ENCODE results near the gene CSRP1. TPM values are rescaled to one million over a fixed set of nuclear protein-coding genes. Genes with fewer than 3 reads are reported as not detected.
A peak's percentile ranks its signal among the peaks of the same experiment; 100 is the strongest.

CSRP1 gene
- polyA plus RNA-seq, 4 donors = 62.1 to 181 (median 112) TPM

DNA sequence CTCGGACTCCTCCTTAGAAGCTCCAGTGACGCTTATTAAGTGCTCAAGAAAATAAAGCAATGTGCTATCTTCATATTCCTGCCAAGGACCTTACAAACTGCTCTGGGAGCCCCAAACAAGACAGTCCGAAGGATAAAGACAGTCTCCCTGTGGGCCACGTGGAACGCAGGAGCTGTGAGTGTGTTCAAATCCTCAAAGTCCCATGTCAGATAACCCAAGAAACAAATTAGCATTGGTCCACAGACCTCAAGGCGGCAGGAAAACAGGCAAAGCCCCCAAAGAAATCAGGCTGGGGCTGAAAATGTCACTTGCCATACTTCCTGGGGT is 29.0 kb upstream of the CSRP1 start:
- no peak for DNase-seq
- Histone ChIP-seq H3K27ac (ENCODE audit: low read depth in 1 of 3, low read length in 2 of 3) (peak overlapping the region in 1 of 3 donors; percentile 68), H3K4me3 (ENCODE audit: low read depth in 1 of 3, low read length in 3 of 3) (no peak overlapping the region), H3K36me3 (ENCODE audit: control insufficient read depth in 3 of 3, insufficient read depth in 2 of 3, low read depth in 1 of 3, low read length in 3 of 3) (peaks cover 0 to 6% (median 0%) of the 10 kb centered on the region in 3 donors), H3K27me3 (ENCODE audit: control insufficient read depth in 3 of 3, insufficient read depth in 3 of 3, low read length in 3 of 3) (peaks cover 0 to 55% (median 2%) of the 10 kb centered on the region in 3 donors), H3K4me1 (ENCODE audit: control insufficient read depth in 3 of 3, insufficient read depth in 2 of 3, low read depth in 1 of 3, low read length in 2 of 3) (peaks cover 0 to 22% (median 0%) of the 10 kb centered on the region in 3 donors), H3K9me3 (ENCODE audit: control insufficient read depth in 2 of 2, insufficient read depth in 1 of 2, low read depth in 1 of 2, low read length in 1 of 2) (no peaks in the 10 kb centered on the region)
- WGBS, 3 donors = 64 to 84% (median 83%) methylated on average over 6 of the region's 6 CpGs
- FAIRE-seq = no peak

DNA sequence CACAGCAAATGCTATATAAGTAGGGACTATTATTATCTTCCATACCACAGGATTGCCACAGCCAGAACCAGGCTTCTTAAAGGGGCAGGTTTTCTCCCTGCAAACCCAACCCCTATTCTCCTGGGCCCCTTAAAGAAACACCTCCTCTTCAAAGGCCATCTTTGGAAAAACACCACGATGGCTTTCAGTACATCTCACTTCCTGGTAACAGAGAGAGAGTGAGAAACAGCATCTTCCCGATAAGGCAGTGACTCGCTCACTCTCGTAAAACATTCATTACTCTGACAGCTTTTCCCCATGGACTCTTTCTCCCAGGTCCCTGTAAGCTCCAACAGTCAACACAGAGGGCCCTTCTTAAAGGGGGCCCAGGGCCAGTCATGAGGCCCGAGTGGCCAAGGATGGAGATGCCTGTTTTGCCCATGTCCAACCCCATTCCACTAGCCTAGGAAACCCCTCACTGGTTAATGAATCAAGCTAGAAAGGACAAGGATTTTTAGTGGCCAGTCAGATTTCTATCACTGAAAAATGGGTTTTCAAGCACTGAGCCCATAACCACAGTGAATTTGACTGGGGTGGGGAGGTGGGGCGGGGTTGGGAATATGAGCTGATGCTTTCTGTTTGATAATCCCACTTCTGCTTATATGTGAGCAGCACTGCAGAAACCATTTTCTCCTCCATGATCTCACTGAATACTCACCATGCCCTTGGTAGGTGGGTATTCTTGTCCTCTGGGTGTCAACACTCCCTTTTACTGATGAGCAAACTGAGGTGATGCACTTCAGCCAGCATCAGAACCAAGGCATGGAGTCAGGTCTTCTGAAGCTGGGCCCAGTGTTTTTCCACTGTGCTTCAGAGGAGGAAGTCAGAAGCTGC is 28.4 kb upstream of the CSRP1 start:
- Histone ChIP-seq H3K4me1 (ENCODE audit: control insufficient read depth in 3 of 3, insufficient read depth in 2 of 3, low read depth in 1 of 3, low read length in 2 of 3) (peaks cover 0 to 20% (median 0%) of the 10 kb centered on the region in 3 donors), H3K27me3 (ENCODE audit: control insufficient read depth in 3 of 3, insufficient read depth in 3 of 3, low read length in 3 of 3) (peaks cover 0 to 49% (median 2%) of the 10 kb centered on the region in 3 donors), H3K36me3 (ENCODE audit: control insufficient read depth in 3 of 3, insufficient read depth in 2 of 3, low read depth in 1 of 3, low read length in 3 of 3) (peaks cover 0 to 6% (median 0%) of the 10 kb centered on the region in 3 donors), H3K27ac (ENCODE audit: low read depth in 1 of 3, low read length in 2 of 3) (peak overlapping the region in 1 of 3 donors; percentile 68), H3K9me3 (ENCODE audit: control insufficient read depth in 2 of 2, insufficient read depth in 1 of 2, low read depth in 1 of 2, low read length in 1 of 2) (no peaks in the 10 kb centered on the region), H3K4me3 (ENCODE audit: low read depth in 1 of 3, low read length in 3 of 3) (no peak overlapping the region)
- peak in 1 of 2 donors; percentile 29 for DNase-seq
- WGBS, 3 donors = 40 to 48% (median 46%) methylated on average over 6 of the region's 6 CpGs
- no peak for FAIRE-seq

DNA sequence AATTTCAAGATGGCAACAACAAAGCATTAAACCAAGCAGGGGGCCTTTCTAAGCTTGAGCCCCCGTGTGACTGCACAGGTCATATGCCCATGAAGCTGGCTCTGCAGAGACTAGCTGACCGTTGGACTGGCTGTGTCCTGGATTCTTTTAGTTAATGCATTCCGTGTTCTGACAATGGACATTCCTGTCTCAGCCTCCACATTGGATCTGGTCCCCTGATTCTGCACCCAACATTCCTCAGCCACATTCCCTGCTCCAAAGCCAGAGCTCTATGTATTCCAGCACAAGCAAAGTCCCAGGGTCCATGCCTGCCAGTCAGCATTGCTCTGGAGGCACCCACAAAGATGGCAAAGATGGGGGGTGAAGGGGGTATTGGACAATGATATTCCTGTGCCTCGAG is 26.9 kb upstream of the CSRP1 start:
- Histone ChIP-seq H3K4me3 (ENCODE audit: low read depth in 1 of 3, low read length in 3 of 3) (no peak overlapping the region), H3K27ac (ENCODE audit: low read depth in 1 of 3, low read length in 2 of 3) (no peak overlapping the region), H3K9me3 (ENCODE audit: control insufficient read depth in 2 of 2, insufficient read depth in 1 of 2, low read depth in 1 of 2, low read length in 1 of 2) (no peaks in the 10 kb centered on the region), H3K36me3 (ENCODE audit: control insufficient read depth in 3 of 3, insufficient read depth in 2 of 3, low read depth in 1 of 3, low read length in 3 of 3) (peaks cover 0 to 6% (median 0%) of the 10 kb centered on the region in 3 donors), H3K27me3 (ENCODE audit: control insufficient read depth in 3 of 3, insufficient read depth in 3 of 3, low read length in 3 of 3) (peaks cover 0 to 36% (median 2%) of the 10 kb centered on the region in 3 donors), H3K4me1 (ENCODE audit: control insufficient read depth in 3 of 3, insufficient read depth in 2 of 3, low read depth in 1 of 3, low read length in 2 of 3) (peaks cover 0 to 14% (median 0%) of the 10 kb centered on the region in 3 donors)
- WGBS, 3 donors = 70 to 84% (median 79%) methylated on average over 4 of the region's 4 CpGs
- DNase-seq = no peak
- FAIRE-seq = no peak

DNA sequence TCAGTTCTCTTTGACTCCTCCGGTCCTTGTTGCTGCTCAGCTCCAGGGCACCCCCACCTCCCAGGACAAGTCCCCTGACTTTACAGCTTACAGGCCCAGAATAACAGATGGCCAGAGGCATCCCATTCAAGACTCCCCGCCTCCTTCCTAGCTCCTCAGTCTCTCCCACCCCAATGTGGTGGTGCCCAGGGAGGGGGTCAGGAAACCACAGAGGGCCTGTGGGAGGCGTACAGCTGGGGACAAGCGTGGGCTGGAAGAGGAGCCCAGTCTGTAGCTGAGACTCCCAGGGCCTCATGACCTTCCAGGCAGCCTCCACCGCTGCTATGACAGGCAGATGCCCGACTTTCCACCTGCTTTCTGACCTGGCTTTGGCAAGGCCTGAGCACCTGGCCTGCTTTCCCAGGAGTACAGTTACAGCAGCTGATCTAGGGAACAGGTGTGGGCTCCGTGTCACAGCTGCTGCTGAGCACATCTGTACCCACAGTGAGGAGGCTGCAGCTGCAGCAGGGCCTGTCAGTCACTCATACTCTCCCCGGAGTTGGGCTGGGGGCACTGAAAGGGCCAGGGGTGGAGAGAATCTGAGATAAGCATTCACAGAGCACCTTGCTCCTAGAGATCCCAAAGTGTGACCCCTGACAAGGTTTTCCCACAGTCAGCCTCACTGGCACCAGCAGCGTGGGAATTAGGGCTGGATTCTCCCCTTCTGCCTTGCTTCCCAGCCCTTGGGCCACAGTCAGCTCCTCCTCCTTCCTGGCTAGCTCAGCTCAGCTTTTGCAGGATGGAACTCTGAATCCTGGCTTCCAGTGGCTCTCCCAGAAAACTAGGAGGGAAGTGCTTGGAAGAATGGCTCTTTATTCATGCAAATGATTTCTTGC is 24.9 kb upstream of the CSRP1 start:
- no peak for FAIRE-seq
- no peak overlapping the region for H3K27ac ChIP-seq (ENCODE audit: low read depth in 1 of 3, low read length in 2 of 3)
- 64 to 73% (median 72%) methylated on average over 9 of the region's 9 CpGs for WGBS, 3 donors

DNA sequence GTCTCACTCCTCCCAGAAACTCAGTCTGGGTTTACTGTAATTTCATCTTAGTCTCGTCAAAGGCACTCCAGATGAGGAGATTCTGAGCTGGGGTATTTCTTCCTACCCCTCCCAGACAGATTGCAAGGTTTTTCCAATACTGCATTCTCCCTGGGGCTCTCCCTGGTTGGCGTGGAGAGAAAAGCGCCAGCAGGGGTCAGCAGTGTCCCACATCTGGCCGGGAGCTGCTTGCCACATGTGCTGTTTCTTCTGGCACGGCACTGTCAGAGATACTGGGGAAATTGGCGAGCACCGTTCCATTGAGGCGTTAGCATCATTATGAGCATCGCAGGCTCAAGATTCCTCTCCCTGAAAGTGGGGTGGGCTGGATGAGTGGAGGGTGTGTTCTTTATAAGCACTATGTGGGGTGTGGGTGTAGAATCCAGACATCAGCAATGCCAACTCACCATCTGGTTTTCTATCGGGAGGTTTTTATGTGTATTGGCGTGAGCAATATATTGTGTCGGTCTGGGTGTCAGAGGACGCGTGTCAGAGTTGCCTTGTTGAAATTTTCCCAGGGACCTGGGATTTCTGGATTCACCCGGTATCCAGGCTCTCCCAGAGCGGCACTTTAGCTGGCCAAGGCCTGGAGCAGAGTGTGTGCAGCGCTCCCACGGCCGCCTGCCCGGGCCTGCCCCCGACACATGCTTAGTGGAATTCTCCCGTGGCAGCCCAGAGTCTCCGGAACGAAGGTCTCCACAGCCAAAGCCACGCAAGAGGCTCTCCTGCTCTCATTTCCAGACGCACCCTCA is 24.0 kb upstream of the CSRP1 start:
- WGBS, 3 donors = 56 to 72% (median 66%) methylated on average over 26 of the region's 26 CpGs
- Histone ChIP-seq H3K27ac (ENCODE audit: low read depth in 1 of 3, low read length in 2 of 3) (no peak overlapping the region), H3K9me3 (ENCODE audit: control insufficient read depth in 2 of 2, insufficient read depth in 1 of 2, low read depth in 1 of 2, low read length in 1 of 2) (no peaks in the 10 kb centered on the region), H3K4me3 (ENCODE audit: low read depth in 1 of 3, low read length in 3 of 3) (no peak overlapping the region), H3K36me3 (ENCODE audit: control insufficient read depth in 3 of 3, insufficient read depth in 2 of 3, low read depth in 1 of 3, low read length in 3 of 3) (peaks cover 0 to 6% (median 0%) of the 10 kb centered on the region in 3 donors), H3K27me3 (ENCODE audit: control insufficient read depth in 3 of 3, insufficient read depth in 3 of 3, low read length in 3 of 3) (peaks cover 0 to 7% (median 0%) of the 10 kb centered on the region in 3 donors), H3K4me1 (ENCODE audit: control insufficient read depth in 3 of 3, insufficient read depth in 2 of 3, low read depth in 1 of 3, low read length in 2 of 3) (peaks cover 0 to 11% (median 0%) of the 10 kb centered on the region in 3 donors)
- DNase-seq (peak; percentile 69 to 83), FAIRE-seq (no peak)

More for the DNA sequence above, 24.9 kb upstream of the CSRP1 start:
- H3K4me3 ChIP-seq (ENCODE audit: low read depth in 1 of 3, low read length in 3 of 3) = no peak overlapping the region
- H3K36me3 ChIP-seq (ENCODE audit: control insufficient read depth in 3 of 3, insufficient read depth in 2 of 3, low read depth in 1 of 3, low read length in 3 of 3) = peaks cover 0 to 6% (median 0%) of the 10 kb centered on the region in 3 donors
- peaks cover 0 to 16% (median 0%) of the 10 kb centered on the region in 3 donors for H3K27me3 ChIP-seq (ENCODE audit: control insufficient read depth in 3 of 3, insufficient read depth in 3 of 3, low read length in 3 of 3)
- peaks cover 0 to 11% (median 0%) of the 10 kb centered on the region in 3 donors for H3K4me1 ChIP-seq (ENCODE audit: control insufficient read depth in 3 of 3, insufficient read depth in 2 of 3, low read depth in 1 of 3, low read length in 2 of 3)
- H3K9me3 ChIP-seq (ENCODE audit: control insufficient read depth in 2 of 2, insufficient read depth in 1 of 2, low read depth in 1 of 2, low read length in 1 of 2) = no peaks in the 10 kb centered on the region
- no peak for DNase-seq

DNA sequence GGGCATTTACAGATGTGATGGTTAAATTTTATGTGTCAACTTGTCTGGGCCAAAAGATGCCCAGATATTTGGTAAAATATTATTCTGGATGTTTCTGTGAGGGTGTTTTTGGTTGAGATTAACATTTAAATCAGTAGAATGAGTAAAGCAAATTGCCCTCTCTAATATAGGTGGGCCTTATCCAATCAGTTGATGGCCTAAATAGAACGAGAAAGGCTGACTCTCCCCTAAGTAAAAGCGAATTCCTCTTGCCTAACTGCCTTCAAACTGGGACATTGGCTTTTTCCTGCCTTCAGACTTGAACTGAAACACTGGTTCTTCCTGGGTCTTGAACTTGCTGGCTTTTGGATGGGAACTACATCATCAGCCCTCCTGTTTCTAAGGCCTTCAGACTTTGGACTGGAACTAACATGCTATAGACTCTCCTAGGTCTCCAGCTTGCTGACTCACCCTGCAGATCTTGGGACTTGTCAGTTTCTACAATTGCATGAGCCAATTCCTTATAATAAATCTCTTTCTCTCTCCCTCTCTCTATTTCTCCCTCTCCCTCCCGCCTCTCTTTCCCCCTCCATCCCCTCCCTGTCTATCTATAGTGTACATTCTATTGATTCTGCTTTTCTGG is 21.8 kb upstream of the CSRP1 start:
- H3K4me1 ChIP-seq (ENCODE audit: control insufficient read depth in 3 of 3, insufficient read depth in 2 of 3, low read depth in 1 of 3, low read length in 2 of 3) = peaks cover 0 to 11% (median 0%) of the 10 kb centered on the region in 3 donors
- FAIRE-seq = no peak

DNA sequence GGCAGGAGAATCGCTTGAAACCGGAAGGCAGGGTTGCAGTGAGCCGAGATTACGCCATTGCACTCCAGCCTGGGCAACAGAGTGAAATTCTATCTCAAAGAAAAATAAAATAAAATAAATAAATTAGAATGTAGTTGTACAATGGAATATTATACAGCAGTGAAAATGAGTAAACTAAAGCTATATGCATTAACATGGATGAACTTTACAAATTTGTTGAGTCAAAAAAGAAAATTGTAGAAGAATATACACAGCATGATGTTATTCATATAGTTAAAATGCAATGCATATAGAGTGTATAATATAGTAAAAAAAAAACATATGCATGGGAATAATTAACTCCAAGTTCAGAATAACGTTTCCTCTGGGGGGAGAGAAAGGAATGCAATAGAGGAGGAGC is 21.0 kb upstream of the CSRP1 start:
- WGBS, 3 donors = 90 to 97% (median 95%) methylated on average over 5 of the region's 5 CpGs
- Histone ChIP-seq H3K9me3 (ENCODE audit: control insufficient read depth in 2 of 2, insufficient read depth in 1 of 2, low read depth in 1 of 2, low read length in 1 of 2) (peaks cover 0 to 11% of the 10 kb centered on the region in 2 donors), H3K27ac (ENCODE audit: low read depth in 1 of 3, low read length in 2 of 3) (no peak overlapping the region), H3K4me1 (ENCODE audit: control insufficient read depth in 3 of 3, insufficient read depth in 2 of 3, low read depth in 1 of 3, low read length in 2 of 3) (peaks cover 0 to 11% (median 0%) of the 10 kb centered on the region in 3 donors), H3K4me3 (ENCODE audit: low read depth in 1 of 3, low read length in 3 of 3) (no peak overlapping the region), H3K27me3 (ENCODE audit: control insufficient read depth in 3 of 3, insufficient read depth in 3 of 3, low read length in 3 of 3) (no peaks in the 10 kb centered on the region), H3K36me3 (ENCODE audit: control insufficient read depth in 3 of 3, insufficient read depth in 2 of 3, low read depth in 1 of 3, low read length in 3 of 3) (peaks cover 0 to 6% (median 0%) of the 10 kb centered on the region in 3 donors)
- FAIRE-seq (no peak), DNase-seq (no peak)

More for the DNA sequence above, 21.8 kb upstream of the CSRP1 start:
- no peak overlapping the region for H3K4me3 ChIP-seq (ENCODE audit: low read depth in 1 of 3, low read length in 3 of 3)
- H3K27me3 ChIP-seq (ENCODE audit: control insufficient read depth in 3 of 3, insufficient read depth in 3 of 3, low read length in 3 of 3) = no peaks in the 10 kb centered on the region
- H3K36me3 ChIP-seq (ENCODE audit: control insufficient read depth in 3 of 3, insufficient read depth in 2 of 3, low read depth in 1 of 3, low read length in 3 of 3) = peaks cover 0 to 6% (median 0%) of the 10 kb centered on the region in 3 donors
- 35 to 72% (median 39%) methylated on average over 3 of the region's 3 CpGs for WGBS, 3 donors
- peak overlapping the region in 2 of 3 donors; percentile 59 to 84 for H3K27ac ChIP-seq (ENCODE audit: low read depth in 1 of 3, low read length in 2 of 3)
- DNase-seq = peak; percentile 87 to 96
- peaks cover 0 to 4% of the 10 kb centered on the region in 2 donors for H3K9me3 ChIP-seq (ENCODE audit: control insufficient read depth in 2 of 2, insufficient read depth in 1 of 2, low read depth in 1 of 2, low read length in 1 of 2)
